Measurements from ENCODE around the gene SEPTIN10.

The SEPTIN10 gene

DNA sequence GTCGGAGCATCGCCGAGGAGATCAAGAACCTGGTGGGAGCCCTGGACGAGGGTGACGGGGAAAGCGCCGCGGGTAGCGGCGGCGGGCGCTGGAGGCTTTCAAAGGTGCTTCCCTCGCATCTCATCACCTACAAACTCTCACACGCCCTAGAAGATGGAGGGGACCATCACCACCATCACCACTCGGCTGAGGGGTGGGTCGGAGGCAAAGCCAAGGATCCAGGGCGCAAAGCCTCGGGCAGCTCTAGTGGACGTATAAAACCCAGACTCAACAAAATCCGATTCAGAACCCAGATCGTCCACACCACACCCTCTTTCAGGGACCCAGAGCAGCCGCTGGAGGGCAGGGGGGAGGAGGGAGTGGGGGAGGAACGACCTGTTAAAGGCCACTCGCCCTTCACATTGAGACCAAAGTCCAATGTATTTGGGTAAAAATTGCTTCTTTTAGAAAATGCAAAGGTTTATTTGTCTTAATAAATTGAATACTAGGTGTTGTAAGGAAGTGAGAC, 1.9 kb upstream of the SEPTIN10 start:
- Histone ChIP-seq H3K4me1 (ENCODE audit: control insufficient read depth, insufficient read depth, low read length, unreplicated experiment) (peaks cover 25% of the 10 kb centered on the region), H2AFZ (ENCODE audit: low read length, unreplicated experiment) (no peak overlapping the region), H3K79me2 (ENCODE audit: control insufficient read depth, insufficient read depth, low read length, unreplicated experiment) (peaks cover 46% of the 10 kb centered on the region), H3K36me3 (ENCODE audit: insufficient read depth, low read length) (no peaks in the 10 kb centered on the region), H3K4me3 (ENCODE audit: low read depth, low read length) (peak overlapping the region; percentile 96), H3K27me3 (ENCODE audit: insufficient read depth, low read length) (no peaks in the 10 kb centered on the region), H3K27ac (ENCODE audit: low read depth, low read length) (no peak overlapping the region)

DNA sequence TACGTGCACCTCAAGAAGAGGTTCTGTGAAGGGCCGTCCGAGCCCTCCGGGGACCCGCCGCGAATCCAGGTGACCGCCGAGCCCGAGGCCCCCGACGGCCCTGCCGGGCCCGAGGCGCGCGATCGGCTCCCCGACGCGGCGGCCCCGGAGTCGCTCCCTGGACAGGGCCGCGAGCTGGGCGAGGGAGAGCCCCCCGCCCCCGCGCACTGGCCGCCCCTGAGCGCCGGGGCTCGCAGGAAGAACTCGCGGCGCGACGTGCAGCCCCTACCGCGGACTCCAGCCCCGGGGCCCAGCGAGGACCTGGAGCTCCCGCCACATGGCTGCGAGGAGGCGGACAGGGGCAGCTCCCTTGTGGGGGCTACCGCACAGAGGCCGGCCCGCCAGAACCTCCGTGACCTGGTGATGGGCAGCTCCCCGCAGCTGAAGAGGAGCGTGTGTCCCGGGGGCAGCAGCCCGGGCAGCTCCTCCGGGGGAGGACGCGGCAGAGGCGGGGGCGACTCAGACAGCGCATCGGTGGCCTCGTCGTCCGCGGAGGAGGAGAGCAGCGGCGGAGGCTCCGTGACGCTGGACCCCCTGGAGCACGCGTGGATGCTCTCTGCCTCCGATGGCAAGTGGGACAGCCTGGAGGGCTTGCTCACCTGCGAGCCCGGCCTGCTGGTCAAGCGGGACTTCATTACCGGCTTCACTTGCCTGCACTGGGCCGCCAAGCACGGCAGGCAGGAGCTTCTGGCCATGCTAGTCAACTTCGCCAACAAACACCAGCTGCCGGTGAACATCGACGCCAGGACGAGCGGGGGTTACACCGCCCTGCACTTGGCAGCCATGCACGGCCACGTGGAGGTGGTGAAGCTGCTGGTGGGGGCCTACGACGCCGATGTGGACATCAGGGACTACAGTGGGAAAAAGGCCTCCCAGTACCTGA, 1.2 kb upstream of the SEPTIN10 start:
- H3K4me3 ChIP-seq (ENCODE audit: low read depth, low read length): peak overlapping the region; percentile 96
- H3K36me3 ChIP-seq (ENCODE audit: insufficient read depth, low read length): no peaks in the 10 kb centered on the region
- peak overlapping the region; percentile 55 for H2AFZ ChIP-seq (ENCODE audit: low read length, unreplicated experiment)
- peaks cover 25% of the 10 kb centered on the region for H3K4me1 ChIP-seq (ENCODE audit: control insufficient read depth, insufficient read depth, low read length, unreplicated experiment)
- peaks cover 54% of the 10 kb centered on the region for H3K79me2 ChIP-seq (ENCODE audit: control insufficient read depth, insufficient read depth, low read length, unreplicated experiment)
- H3K27me3 ChIP-seq (ENCODE audit: insufficient read depth, low read length): no peaks in the 10 kb centered on the region
- peak overlapping the region; percentile 28; the same call in 1 of the 2 replicates for H3K27ac ChIP-seq (ENCODE audit: low read depth, low read length)

GRCh38 chr2:109613081-109613921, 465 bp downstream of the SEPTIN10 start:
- Histone ChIP-seq H3K4me1 (ENCODE audit: control insufficient read depth, insufficient read depth, low read length, unreplicated experiment) (peaks cover 39% of the 10 kb centered on the region), H3K27me3 (ENCODE audit: insufficient read depth, low read length) (no peaks in the 10 kb centered on the region), H3K27ac (ENCODE audit: low read depth, low read length) (peak overlapping the region; percentile 91), H3K79me2 (ENCODE audit: control insufficient read depth, insufficient read depth, low read length, unreplicated experiment) (peaks cover 70% of the 10 kb centered on the region), H3K36me3 (ENCODE audit: insufficient read depth, low read length) (no peaks in the 10 kb centered on the region), H3K4me3 (ENCODE audit: low read depth, low read length) (peak overlapping the region; percentile 96), H2AFZ (ENCODE audit: low read length, unreplicated experiment) (peak overlapping the region; percentile 20)

- Histone ChIP-seq H3K27ac (ENCODE audit: low read depth, low read length) (peak overlapping the region; percentile 91), H2AFZ (ENCODE audit: low read length, unreplicated experiment) (no peak overlapping the region), H3K4me1 (ENCODE audit: control insufficient read depth, insufficient read depth, low read length, unreplicated experiment) (peaks cover 50% of the 10 kb centered on the region), H3K36me3 (ENCODE audit: insufficient read depth, low read length) (no peaks in the 10 kb centered on the region), H3K4me3 (ENCODE audit: low read depth, low read length) (peak overlapping the region; percentile 96), H3K27me3 (ENCODE audit: insufficient read depth, low read length) (no peaks in the 10 kb centered on the region), H3K79me2 (ENCODE audit: control insufficient read depth, insufficient read depth, low read length, unreplicated experiment) (peaks cover 87% of the 10 kb centered on the region)
Measured at GRCh38 chr2:109611467-109612095, 2.2 kb downstream of the SEPTIN10 start.

DNA sequence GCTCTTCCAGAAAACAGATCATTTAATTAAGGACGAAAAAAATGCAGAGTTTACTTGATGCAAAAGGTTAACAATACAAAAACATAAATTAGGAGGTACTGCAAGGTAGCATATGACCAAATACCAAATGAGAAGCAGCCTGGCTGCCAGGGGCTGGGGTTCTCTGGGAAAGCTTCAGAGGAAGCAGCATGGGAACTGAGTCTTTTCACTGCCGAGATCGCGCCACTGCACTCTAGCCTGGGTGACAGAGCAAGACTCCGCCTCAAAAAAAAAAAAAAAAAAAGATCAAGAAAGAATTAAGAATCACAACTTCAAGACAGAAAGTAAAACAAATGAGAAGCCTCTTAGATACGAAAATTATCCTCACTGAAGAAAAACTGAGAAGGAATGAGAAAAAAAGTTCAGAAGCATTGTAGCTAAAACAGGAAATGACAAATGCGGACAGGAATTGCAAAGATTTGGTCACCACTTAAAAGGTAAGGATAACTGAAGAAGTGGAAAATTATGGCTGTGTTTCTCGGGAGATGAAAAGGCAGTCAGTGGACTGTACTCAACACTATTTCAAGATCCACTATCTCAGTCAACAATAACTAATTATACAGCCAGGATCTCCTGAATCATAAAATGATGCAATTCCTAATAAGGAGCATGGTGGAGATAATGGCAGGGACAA, 4.3 kb downstream of the SEPTIN10 start:
- peaks cover 62% of the 10 kb centered on the region for H3K4me1 ChIP-seq (ENCODE audit: control insufficient read depth, insufficient read depth, low read length, unreplicated experiment)

DNA sequence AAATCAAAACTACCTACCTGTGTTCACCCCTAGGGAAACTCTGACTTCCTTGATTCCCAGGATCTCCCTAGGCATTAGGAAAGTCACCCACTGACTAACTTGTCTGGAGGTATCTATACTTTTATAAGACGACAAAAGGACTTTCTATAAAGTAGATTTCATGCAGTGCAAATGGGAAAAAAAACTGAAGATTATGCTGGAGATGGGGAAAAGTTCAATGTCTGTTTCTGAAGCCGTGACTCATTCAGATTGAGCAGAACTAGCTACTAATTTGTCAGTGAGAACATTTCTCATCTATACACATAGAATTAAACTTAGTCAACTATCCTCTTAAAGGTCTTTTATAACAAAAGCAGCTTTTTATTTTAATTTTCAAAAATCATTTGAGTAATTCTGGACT, 6.0 kb downstream of the SEPTIN10 start:
- H3K27ac ChIP-seq (ENCODE audit: low read depth, low read length): peak overlapping the region; percentile 79
- no peaks in the 10 kb centered on the region for H3K27me3 ChIP-seq (ENCODE audit: insufficient read depth, low read length)
- peaks cover 65% of the 10 kb centered on the region for H3K4me1 ChIP-seq (ENCODE audit: control insufficient read depth, insufficient read depth, low read length, unreplicated experiment)
- H3K79me2 ChIP-seq (ENCODE audit: control insufficient read depth, insufficient read depth, low read length, unreplicated experiment): peaks cover 82% of the 10 kb centered on the region
- H2AFZ ChIP-seq (ENCODE audit: low read length, unreplicated experiment): no peak overlapping the region
- no peaks in the 10 kb centered on the region for H3K36me3 ChIP-seq (ENCODE audit: insufficient read depth, low read length)
- peak overlapping the region; percentile 2 for H3K4me3 ChIP-seq (ENCODE audit: low read depth, low read length)

More for the DNA sequence above, 4.3 kb downstream of the SEPTIN10 start:
- Histone ChIP-seq H3K4me3 (ENCODE audit: low read depth, low read length) (peak overlapping the region; percentile 59), H3K79me2 (ENCODE audit: control insufficient read depth, insufficient read depth, low read length, unreplicated experiment) (peaks cover 80% of the 10 kb centered on the region), H3K27me3 (ENCODE audit: insufficient read depth, low read length) (no peaks in the 10 kb centered on the region), H2AFZ (ENCODE audit: low read length, unreplicated experiment) (no peak overlapping the region), H3K36me3 (ENCODE audit: insufficient read depth, low read length) (no peaks in the 10 kb centered on the region), H3K27ac (ENCODE audit: low read depth, low read length) (peak overlapping the region; percentile 79)

DNA sequence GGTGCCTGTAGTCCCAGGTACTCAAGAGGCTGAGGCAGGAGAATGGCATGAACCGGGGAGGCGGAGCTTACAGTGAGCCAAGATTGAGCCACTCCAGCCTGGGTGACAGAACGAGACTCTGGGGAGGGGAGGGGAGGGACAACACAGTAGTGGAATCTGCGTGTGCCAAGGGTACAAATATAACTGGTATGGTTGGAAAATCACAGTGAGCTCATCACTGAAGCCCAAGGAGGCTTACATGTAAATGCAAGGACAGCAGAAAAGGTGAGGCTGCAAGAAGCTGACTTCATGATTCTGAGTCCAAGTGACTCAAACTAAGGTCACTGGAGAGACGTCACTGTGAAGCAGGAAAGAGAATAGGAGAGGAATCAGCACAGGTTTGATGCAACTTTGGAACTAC, 9.2 kb downstream of the SEPTIN10 start:
- H3K27me3 ChIP-seq (ENCODE audit: insufficient read depth, low read length): no peaks in the 10 kb centered on the region
- no peak overlapping the region for H2AFZ ChIP-seq (ENCODE audit: low read length, unreplicated experiment)
- peak overlapping the region; percentile 52 for H3K27ac ChIP-seq (ENCODE audit: low read depth, low read length)
- H3K4me3 ChIP-seq (ENCODE audit: low read depth, low read length): no peak overlapping the region
- H3K4me1 ChIP-seq (ENCODE audit: control insufficient read depth, insufficient read depth, low read length, unreplicated experiment): peaks cover 50% of the 10 kb centered on the region
- H3K36me3 ChIP-seq (ENCODE audit: insufficient read depth, low read length): peaks cover 4% of the 10 kb centered on the region; the same call in 1 of the 2 replicates
- H3K79me2 ChIP-seq (ENCODE audit: control insufficient read depth, insufficient read depth, low read length, unreplicated experiment): peaks cover 80% of the 10 kb centered on the region

GRCh38 chr2:109602617-109603188, 11.1 kb downstream of the SEPTIN10 start:
- peaks cover 34% of the 10 kb centered on the region for H3K4me1 ChIP-seq (ENCODE audit: control insufficient read depth, insufficient read depth, low read length, unreplicated experiment)
- peaks cover 74% of the 10 kb centered on the region for H3K79me2 ChIP-seq (ENCODE audit: control insufficient read depth, insufficient read depth, low read length, unreplicated experiment)
- no peak overlapping the region for H3K4me3 ChIP-seq (ENCODE audit: low read depth, low read length)
- H2AFZ ChIP-seq (ENCODE audit: low read length, unreplicated experiment): no peak overlapping the region
- no peaks in the 10 kb centered on the region for H3K27me3 ChIP-seq (ENCODE audit: insufficient read depth, low read length)
- H3K27ac ChIP-seq (ENCODE audit: low read depth, low read length): no peak overlapping the region
- peaks cover 4% of the 10 kb centered on the region; the same call in 1 of the 2 replicates for H3K36me3 ChIP-seq (ENCODE audit: insufficient read depth, low read length)

DNA sequence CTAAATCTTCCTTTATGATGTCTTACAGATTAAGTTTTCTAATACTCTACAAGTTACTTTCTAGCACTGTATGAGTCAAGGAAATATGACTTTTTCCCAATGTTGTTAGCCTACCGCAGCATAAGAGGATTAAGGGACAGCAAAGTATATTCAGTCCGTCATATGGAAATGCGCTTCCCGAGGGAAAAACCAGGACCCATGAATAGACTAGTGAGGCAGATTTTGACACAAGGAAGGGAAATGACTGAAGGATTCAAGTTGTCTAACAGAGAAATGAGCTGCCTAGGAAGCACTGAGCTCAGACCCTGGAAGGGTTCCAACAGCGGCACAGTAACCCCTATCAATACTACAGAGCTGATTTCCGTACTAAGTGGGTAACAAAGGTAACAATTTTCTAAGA, 12.0 kb downstream of the SEPTIN10 start:
- H3K4me1 ChIP-seq (ENCODE audit: control insufficient read depth, insufficient read depth, low read length, unreplicated experiment): peaks cover 25% of the 10 kb centered on the region
- no peak overlapping the region for H2AFZ ChIP-seq (ENCODE audit: low read length, unreplicated experiment)
- H3K27ac ChIP-seq (ENCODE audit: low read depth, low read length): no peak overlapping the region
- peaks cover 74% of the 10 kb centered on the region for H3K79me2 ChIP-seq (ENCODE audit: control insufficient read depth, insufficient read depth, low read length, unreplicated experiment)
- no peaks in the 10 kb centered on the region for H3K27me3 ChIP-seq (ENCODE audit: insufficient read depth, low read length)
- H3K36me3 ChIP-seq (ENCODE audit: insufficient read depth, low read length): peaks cover 4% of the 10 kb centered on the region; the same call in 1 of the 2 replicates
- no peak overlapping the region for H3K4me3 ChIP-seq (ENCODE audit: low read depth, low read length)
